B cell (primary cell): ENCODE data around the gene SLPI.

Experiments
- EZH2 ChIP-seq: IDR thresholded peaks from 2 replicates; pipeline ENCODE4 v1.6.1; 2012; ENCODE audit warnings: borderline replicate concordance, low read depth, mild to moderate bottlenecking, moderate library complexity, low read length; ENCODE audit not compliant: insufficient read depth, poor library complexity, severe bottlenecking
- TF ChIP-seq, protein P1 (sequence below): fragments of 200-600 bp; IDR thresholded peaks from one replicate; pipeline ENCODE4 v1.8.0; 2022; ENCODE audit warnings: antibody characterized with exemption, mild to moderate bottlenecking

DNA sequence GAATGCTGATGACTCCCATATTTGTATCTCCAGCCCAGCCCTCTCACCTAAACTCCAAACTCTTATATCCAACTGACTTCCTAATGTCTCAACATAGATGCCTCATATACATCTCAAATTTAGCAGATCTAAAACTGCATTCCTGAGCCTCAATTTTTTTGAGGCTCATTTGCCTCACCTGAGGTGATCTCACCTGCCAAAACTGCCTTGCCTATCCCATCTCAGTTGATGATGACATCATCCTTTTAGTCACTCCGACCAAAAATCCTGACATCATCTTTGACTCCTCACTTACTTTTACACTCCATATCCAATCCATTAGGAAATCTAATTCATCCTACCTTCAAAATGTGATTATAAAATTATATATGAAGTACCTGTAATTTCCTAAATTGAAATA, 25.6 kb upstream of the SLPI start:
- no peak for TF ChIP-seq EZH2
- TF ChIP-seq, protein P1, sequence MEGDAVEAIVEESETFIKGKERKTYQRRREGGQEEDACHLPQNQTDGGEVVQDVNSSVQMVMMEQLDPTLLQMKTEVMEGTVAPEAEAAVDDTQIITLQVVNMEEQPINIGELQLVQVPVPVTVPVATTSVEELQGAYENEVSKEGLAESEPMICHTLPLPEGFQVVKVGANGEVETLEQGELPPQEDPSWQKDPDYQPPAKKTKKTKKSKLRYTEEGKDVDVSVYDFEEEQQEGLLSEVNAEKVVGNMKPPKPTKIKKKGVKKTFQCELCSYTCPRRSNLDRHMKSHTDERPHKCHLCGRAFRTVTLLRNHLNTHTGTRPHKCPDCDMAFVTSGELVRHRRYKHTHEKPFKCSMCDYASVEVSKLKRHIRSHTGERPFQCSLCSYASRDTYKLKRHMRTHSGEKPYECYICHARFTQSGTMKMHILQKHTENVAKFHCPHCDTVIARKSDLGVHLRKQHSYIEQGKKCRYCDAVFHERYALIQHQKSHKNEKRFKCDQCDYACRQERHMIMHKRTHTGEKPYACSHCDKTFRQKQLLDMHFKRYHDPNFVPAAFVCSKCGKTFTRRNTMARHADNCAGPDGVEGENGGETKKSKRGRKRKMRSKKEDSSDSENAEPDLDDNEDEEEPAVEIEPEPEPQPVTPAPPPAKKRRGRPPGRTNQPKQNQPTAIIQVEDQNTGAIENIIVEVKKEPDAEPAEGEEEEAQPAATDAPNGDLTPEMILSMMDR, result no peak
